MM.1S (cell line): ENCODE results near the gene HDAC7.

ENCODE experiments used
- DNase-seq: peaks from one replicate; pipeline ENCODE4 v3.0.0-alpha.2; 2015
- H2AFZ ChIP-seq: fragments of 300-600 bp; sonication (generic); 2 replicates; pipeline ENCODE4 v1.6.0; 2016; ENCODE audit warnings: antibody characterized with exemption, low read length
- H3F3A ChIP-seq: fragments of 300-600 bp; sonication (generic); 2 replicates; pipeline ENCODE4 v1.6.1; 2016; ENCODE audit warnings: mild to moderate bottlenecking, antibody characterized with exemption, low read length, moderate library complexity, mixed read lengths; ENCODE audit not compliant: insufficient read depth
- H3K27ac ChIP-seq: fragments of 300-600 bp; sonication (generic); 2 replicates; pipeline ENCODE4 v1.5.1; 2016; ENCODE audit warnings: mild to moderate bottlenecking, low read length
- H3K27me3 ChIP-seq: fragments of 300-600 bp; sonication (generic); replicated peaks from 2 replicates; pipeline ENCODE4 v1.6.0; 2016; ENCODE audit warnings: low read length; ENCODE audit not compliant: insufficient read depth
- H3K36me3 ChIP-seq: fragments of 300-600 bp; sonication (generic); replicated peaks from 2 replicates; pipeline ENCODE4 v1.6.1; 2016; ENCODE audit warnings: mild to moderate bottlenecking, low read length, mixed read lengths; ENCODE audit not compliant: insufficient read depth
- H3K4me1 ChIP-seq: fragments of 300-600 bp; sonication (generic); 2 replicates; pipeline ENCODE4 v1.6.1; 2016; ENCODE audit warnings: low read length, mixed read lengths
- H3K4me2 ChIP-seq: fragments of 300-600 bp; sonication (generic); 2 replicates; pipeline ENCODE4 v1.6.0; 2016; ENCODE audit warnings: low read depth, low read length
- H3K4me3 ChIP-seq: fragments of 300-600 bp; sonication (generic); 2 replicates; pipeline ENCODE4 v1.5.1; 2016; ENCODE audit warnings: low read length, mixed read lengths
- H3K79me2 ChIP-seq: fragments of 300-600 bp; sonication (generic); 2 replicates; pipeline ENCODE4 v1.6.1; 2016; ENCODE audit warnings: mixed run types, low read length, mixed read lengths
- H3K9ac ChIP-seq: fragments of 300-600 bp; sonication (generic); 2 replicates; pipeline ENCODE4 v1.6.1; 2016; ENCODE audit warnings: low read length, mixed read lengths
- H3K9me2 ChIP-seq: fragments of 300-600 bp; sonication (generic); replicated peaks from 2 replicates; pipeline ENCODE4 v1.6.1; 2016; ENCODE audit warnings: mild to moderate bottlenecking, low read length, mixed read lengths; ENCODE audit not compliant: insufficient read depth
- H3K9me3 ChIP-seq: fragments of 300-600 bp; sonication (generic); replicated peaks from 2 replicates; pipeline ENCODE4 v1.6.1; 2016; ENCODE audit warnings: mild to moderate bottlenecking, low read length, mixed read lengths; ENCODE audit not compliant: insufficient read depth
- H4K20me1 ChIP-seq: fragments of 300-600 bp; sonication (generic); 2 replicates; pipeline ENCODE4 v1.6.1; 2016; ENCODE audit warnings: mild to moderate bottlenecking, low read length, moderate library complexity, mixed read lengths; ENCODE audit not compliant: insufficient read depth
- CTCF ChIP-seq: fragments of 300-600 bp; sonication (generic); IDR thresholded peaks from 2 replicates; pipeline ENCODE4 v1.5.1; 2016; ENCODE audit warnings: antibody characterized with exemption, low read length, mixed read lengths
- EZH2 ChIP-seq: fragments of 300-600 bp; sonication (generic); optimal IDR thresholded peaks from 2 replicates; pipeline ENCODE3; 2017; ENCODE audit warnings: low read depth, mild to moderate bottlenecking, antibody characterized with exemption, low read length, mixed read lengths
- EZH2phosphoT487 ChIP-seq: fragments of 300-600 bp; sonication (generic); IDR thresholded peaks from 2 replicates; pipeline ENCODE4 v1.6.1; 2018; ENCODE audit warnings: antibody characterized with exemption, low read length

Gene HDAC7

GRCh38 chr12:47757840-47758583, 61.7 kb downstream of the HDAC7 start:
- Histone ChIP-seq H3K4me1 (peaks cover 32% of the 10 kb centered on the region), H3F3A (peaks cover 16% of the 10 kb centered on the region), H3K36me3 (no peaks in the 10 kb centered on the region), H3K9me3 (no peaks in the 10 kb centered on the region), H4K20me1 (no peaks in the 10 kb centered on the region), H3K79me2 (no peaks in the 10 kb centered on the region), H3K9me2 (no peaks in the 10 kb centered on the region), H3K4me3 (peak overlapping the region; percentile 82), H2AFZ (0 out of 2 replicates have a peak overlapping the region, but pooled peaks have one; percentile 99), H3K27me3 (0 out of 2 replicates have a peak, but pooled peaks cover 3% of the 10 kb centered on the region), H3K27ac (no peak overlapping the region), H3K4me2 (peak overlapping the region; percentile 99; the same call in 1 of the 2 replicates), H3K9ac (peak overlapping the region; percentile 46; the same call in 1 of the 2 replicates)
- no peak for DNase-seq
- TF ChIP-seq EZH2phosphoT487 (no peak), EZH2 (no peak), CTCF (no peak)

- no peak overlapping the region for H3K27ac ChIP-seq
- no peaks in the 10 kb centered on the region for H4K20me1 ChIP-seq
- no peak for DNase-seq
- peaks cover 16% of the 10 kb centered on the region for H3F3A ChIP-seq
- no peak overlapping the region for H3K9ac ChIP-seq
- no peaks in the 10 kb centered on the region for H3K9me2 ChIP-seq
- no peak overlapping the region for H2AFZ ChIP-seq
- H3K4me2 ChIP-seq, result no peak overlapping the region
- H3K4me1 ChIP-seq, result peaks cover 32% of the 10 kb centered on the region
- no peaks in the 10 kb centered on the region for H3K36me3 ChIP-seq
- TF ChIP-seq CTCF (no peak), EZH2 (no peak), EZH2phosphoT487 (no peak)
- 0 out of 2 replicates have a peak, but pooled peaks cover 3% of the 10 kb centered on the region for H3K27me3 ChIP-seq
- H3K4me3 ChIP-seq, result no peak overlapping the region
- H3K79me2 ChIP-seq, result no peaks in the 10 kb centered on the region
- no peaks in the 10 kb centered on the region for H3K9me3 ChIP-seq
Observed at GRCh38 chr12:47757364-47757839, 62.3 kb downstream of the HDAC7 start.

GRCh38 chr12:47755655-47756562, 63.8 kb downstream of the HDAC7 start:
- Histone ChIP-seq H3K9ac (peak overlapping the region; percentile 34; the same call in 1 of the 2 replicates), H3F3A (peaks cover 16% of the 10 kb centered on the region), H3K9me3 (no peaks in the 10 kb centered on the region), H3K27ac (peak overlapping the region; percentile 76), H3K4me1 (peaks cover 32% of the 10 kb centered on the region), H2AFZ (peak overlapping the region; percentile 80), H3K4me2 (peak overlapping the region; percentile 80), H3K36me3 (no peaks in the 10 kb centered on the region), H3K4me3 (peak overlapping the region; percentile 55), H4K20me1 (no peaks in the 10 kb centered on the region), H3K27me3 (0 out of 2 replicates have a peak, but pooled peaks cover 3% of the 10 kb centered on the region), H3K79me2 (no peaks in the 10 kb centered on the region), H3K9me2 (no peaks in the 10 kb centered on the region)
- TF ChIP-seq EZH2phosphoT487 (no peak), EZH2 (no peak), CTCF (no peak)
- DNase-seq, result peak; percentile 87
